ENCODE measurements around the gene CDH13.

Gene CDH13

GRCh38 chr16:82699711-82700495, 73.1 kb downstream of the CDH13 start:
- DNase-seq, result no peak

GRCh38 chr16:82700541-82701235, 73.9 kb downstream of the CDH13 start:
- DNase-seq, result no peak

GRCh38 chr16:82701442-82701955, 74.7 kb downstream of the CDH13 start:
- no peak for DNase-seq

- DNase-seq, result no peak
Observed at GRCh38 chr16:82703161-82703560, 76.4 kb downstream of the CDH13 start.

GRCh38 chr16:82703871-82704768, 77.4 kb downstream of the CDH13 start:
- DNase-seq, result no peak

GRCh38 chr16:82709987-82710386, 83.2 kb downstream of the CDH13 start:
- DNase-seq, result no peak

GRCh38 chr16:82713778-82714177, 87.0 kb downstream of the CDH13 start:
- peak; percentile 2 for DNase-seq

- no peak for DNase-seq
Observed at GRCh38 chr16:82715160-82715559, 88.4 kb downstream of the CDH13 start.

GRCh38 chr16:82715833-82716232, 89.1 kb downstream of the CDH13 start:
- no peak for DNase-seq

- DNase-seq, result no peak
Observed at GRCh38 chr16:82716361-82716855, 89.6 kb downstream of the CDH13 start.

GRCh38 chr16:82720414-82720813, 93.6 kb downstream of the CDH13 start:
- DNase-seq, result no peak

GRCh38 chr16:82726306-82726705, 99.5 kb downstream of the CDH13 start:
- DNase-seq, result no peak

- no peak for DNase-seq
Observed at GRCh38 chr16:82728901-82729300, 102.1 kb downstream of the CDH13 start.

- DNase-seq, result no peak
Observed at GRCh38 chr16:82730901-82731300, 104.1 kb downstream of the CDH13 start.

GRCh38 chr16:82732461-82732860, 105.7 kb downstream of the CDH13 start:
- no peak for DNase-seq

GRCh38 chr16:82735186-82735585, 108.4 kb downstream of the CDH13 start:
- DNase-seq, result no peak

GRCh38 chr16:82735673-82736091, 108.9 kb downstream of the CDH13 start:
- DNase-seq, result no peak

- no peak for DNase-seq
Observed at GRCh38 chr16:82736224-82736623, 109.5 kb downstream of the CDH13 start.

GRCh38 chr16:82738699-82739098, 111.9 kb downstream of the CDH13 start:
- DNase-seq, result no peak

GRCh38 chr16:82741073-82741615, 114.4 kb downstream of the CDH13 start:
- no peak for DNase-seq

GRCh38 chr16:82744958-82745357, 118.2 kb downstream of the CDH13 start:
- no peak for DNase-seq

- DNase-seq, result no peak
Observed at GRCh38 chr16:82748026-82748425, 121.3 kb downstream of the CDH13 start.

GRCh38 chr16:82750068-82750467, 123.3 kb downstream of the CDH13 start:
- DNase-seq, result no peak
